Spleen (tissue), 11 donors: ENCODE data around the gene TMEM97. TPM values are rescaled to one million over a fixed set of nuclear protein-coding genes. Genes with fewer than 3 reads are reported as not detected.
"Not testable (repeated sequence)": the region's sequence is repeated elsewhere in the genome, so short reads cannot be mapped to it uniquely, and the experiment has no call there.

Experiments used
- DNase-seq: peaks from one replicate; pipeline ENCODE4 v3.0.0-alpha.2; 2020
- H3K27ac ChIP-seq, 8 donors: fragments of 200-600 bp; sonication (generic) in 7 of 8; 1 replicate in 4 of 8; 2 replicates in 4 of 8; pipeline versions ENCODE4 v1.5.0 to v1.8.0; 2016 to 2021; ENCODE audit warnings: inconsistent platforms in 4 of 8, mild to moderate bottlenecking in 4 of 8, moderate library complexity in 1 of 8
- H3K27me3 ChIP-seq, 7 donors: fragments of 200-600 bp; sonication (generic) in 6 of 7; replicated peaks in 1 of 7; 1 replicate in 4 of 7; 2 replicates in 3 of 7; pipeline versions ENCODE4 v1.5.0 to v1.8.0; 2016 to 2021; ENCODE audit warnings: inconsistent platforms in 3 of 7, mild to moderate bottlenecking in 1 of 7
- H3K36me3 ChIP-seq, 6 donors: fragments of 200-600 bp; sonication (generic) in 5 of 6; 1 replicate in 4 of 6; 2 replicates in 2 of 6; pipeline versions ENCODE4 v1.5.0 to v1.8.0; 2016 to 2021; ENCODE audit warnings: inconsistent platforms in 2 of 6
- H3K4me1 ChIP-seq, 6 donors: fragments of 200-600 bp; sonication (generic) in 5 of 6; 1 replicate in 3 of 6; 2 replicates in 3 of 6; pipeline versions ENCODE4 v1.5.0 to v1.8.0; 2016 to 2021; ENCODE audit warnings: inconsistent platforms in 3 of 6
- H3K4me3 ChIP-seq, 8 donors: fragments of 200-600 bp; sonication (generic) in 7 of 8; 1 replicate in 4 of 8; 2 replicates in 4 of 8; pipeline versions ENCODE4 v1.5.0 to v1.8.0; 2016 to 2021; ENCODE audit warnings: inconsistent platforms in 4 of 8, mild to moderate bottlenecking in 4 of 8, moderate library complexity in 2 of 8
- H3K9me3 ChIP-seq, 8 donors: fragments of 200-600 bp; sonication (generic) in 7 of 8; 1 replicate in 4 of 8; 2 replicates in 4 of 8; pipeline versions ENCODE4 v1.5.0 to v1.8.0; 2016 to 2021; ENCODE audit warnings: inconsistent platforms in 4 of 8
- POLR2A ChIP-seq, 3 donors: fragments of 450-650 bp; IDR thresholded peaks; one replicate each; pipeline ENCODE4 v1.5.1; 2017; ENCODE audit warnings: antibody characterized with exemption in 3 of 3, mild to moderate bottlenecking in 1 of 3
- POLR2AphosphoS5 ChIP-seq, 3 donors: sonication (generic); formaldehyde crosslinking; IDR thresholded peaks; one replicate each; pipeline ENCODE4 v1.5.1; 2017; ENCODE audit warnings: antibody characterized with exemption in 3 of 3
- WGBS, 5 donors: extraction: QIAGEN DNeasy Blood & Tissue Kit in 3 of 5; methylation state at CpG; one replicate each; pipeline versions ENCODE4 v1.1.5 to v1.1.7; 2013 to 2018; 5-methylcytosine and 5-hydroxymethylcytosine counted together
- intact Hi-C: fragments of 100-400 bp; cut with DNase I; formaldehyde crosslinking; loops from one replicate; pipeline ENCODE4 v1.15.0; 2023; ENCODE audit warnings: low total_unique reads
- polyA plus RNA-seq, 3 donors: library from polyadenylated mRNA; stranded (reverse); fragments of 200-250 nt; gene quantifications; one replicate each; pipeline ENCODE4 v1.2.1, GENCODE V29; 2013
- total RNA-seq, 7 donors: library from RNA; depleted of rRNA in 3 of 7; stranded (reverse); fragments of >200 nt in 3 of 7; fragmentation: NEBNext Ultra II Directional in 4 of 7; extraction: Animal tissue kit (Norgen Biotek cat#: 25700) in 4 of 7; gene quantifications; one replicate each; pipeline versions ENCODE4 v1.1.0 to v1.2.1, GENCODE V29; 2016 to 2021
- TF ChIP-seq, protein P1 (sequence below), 11 experiments: fragments of 200-600 bp in 7 of 11; fragments of 450-650 bp in 4 of 11; sonication (generic) in 4 of 11; IDR thresholded peaks in 8 of 11; conservative IDR thresholded peaks in 3 of 11; 1 replicate in 7 of 11; 2 replicates in 4 of 11; pipeline versions ENCODE4 v1.4.0 to v1.8.0; 2016 to 2021; ENCODE audit warnings: antibody characterized with exemption in 11 of 11, inconsistent platforms in 4 of 11, mild to moderate bottlenecking in 1 of 11
- donor health status: healthy with polysubstance abuse.
- donor health status: DM: no; HTN: no; CAD: no; lungs with moderate emphysema.
- donor health status: DM: no; HTN: no; CAD: no.
- donor health status: Bipolar disorder and iron deficiency.
- donor health status: healthy.
- donor health status: DM: no; HTN: no; CAD: no.
- donor health status: DM: yes; HTN: yes; CAD: no.

The TMEM97 gene
- total and polyA plus RNA-seq, 10 donors, result 1.5 to 7.3 (median 5.4) TPM

- peaks cover 11 to 47% (median 37%) of the 10 kb centered on the region in 6 donors for H3K36me3 ChIP-seq
- intact Hi-C loops, result no loop called here
- no peak for DNase-seq
- H3K9me3 ChIP-seq, result no peaks in the 10 kb centered on the region
- peak overlapping the region; percentile 14 to 98 (median 96) for H3K27ac ChIP-seq
- H3K4me1 ChIP-seq, result peaks cover 19 to 92% (median 69%) of the 10 kb centered on the region in 6 donors
- TF ChIP-seq POLR2AphosphoS5 (IDR thresholded peaks at IDR 0.05) (peak in 2 of 3 donors; percentile 65 to 76), POLR2A (IDR thresholded peaks at IDR 0.05) (no peak)
- TF ChIP-seq, protein P1, sequence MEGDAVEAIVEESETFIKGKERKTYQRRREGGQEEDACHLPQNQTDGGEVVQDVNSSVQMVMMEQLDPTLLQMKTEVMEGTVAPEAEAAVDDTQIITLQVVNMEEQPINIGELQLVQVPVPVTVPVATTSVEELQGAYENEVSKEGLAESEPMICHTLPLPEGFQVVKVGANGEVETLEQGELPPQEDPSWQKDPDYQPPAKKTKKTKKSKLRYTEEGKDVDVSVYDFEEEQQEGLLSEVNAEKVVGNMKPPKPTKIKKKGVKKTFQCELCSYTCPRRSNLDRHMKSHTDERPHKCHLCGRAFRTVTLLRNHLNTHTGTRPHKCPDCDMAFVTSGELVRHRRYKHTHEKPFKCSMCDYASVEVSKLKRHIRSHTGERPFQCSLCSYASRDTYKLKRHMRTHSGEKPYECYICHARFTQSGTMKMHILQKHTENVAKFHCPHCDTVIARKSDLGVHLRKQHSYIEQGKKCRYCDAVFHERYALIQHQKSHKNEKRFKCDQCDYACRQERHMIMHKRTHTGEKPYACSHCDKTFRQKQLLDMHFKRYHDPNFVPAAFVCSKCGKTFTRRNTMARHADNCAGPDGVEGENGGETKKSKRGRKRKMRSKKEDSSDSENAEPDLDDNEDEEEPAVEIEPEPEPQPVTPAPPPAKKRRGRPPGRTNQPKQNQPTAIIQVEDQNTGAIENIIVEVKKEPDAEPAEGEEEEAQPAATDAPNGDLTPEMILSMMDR (IDR thresholded peaks at IDR 0.05 in 8 of 11, conservative IDR thresholded peaks at IDR 0.05 in 3 of 11), result no peak
- WGBS, 5 donors, result 58 to 83% (median 73%) methylated on average over 5 of the region's 5 CpGs
- H3K4me3 ChIP-seq, result peak overlapping the region in 4 of 8 donors; percentile 2 to 93 (median 81)
- H3K27me3 ChIP-seq, result no peaks in the 10 kb centered on the region
These were observed 19.2 kb downstream of the TMEM97 start for GRCh38 chr17:28338056-28338768.

- H3K27me3 ChIP-seq, H3K9me3 ChIP-seq, DNase-seq, intact Hi-C loops: not testable (repeated sequence)
- H3K4me3 ChIP-seq, result peak overlapping the region in 1 of 8 donors; percentile 83
- 89 to 97% (median 90%) methylated on average over 7 to 8 of the region's 8 CpGs for WGBS, 5 donors
- peaks cover 13 to 92% (median 69%) of the 10 kb centered on the region in 6 donors for H3K4me1 ChIP-seq
- peaks cover 11 to 53% (median 43%) of the 10 kb centered on the region in 6 donors for H3K36me3 ChIP-seq
- peak overlapping the region in 7 of 8 donors; percentile 61 to 98 (median 96) for H3K27ac ChIP-seq
These were observed 19.8 kb downstream of the TMEM97 start for GRCh38 chr17:28338769-28339212.

DNA sequence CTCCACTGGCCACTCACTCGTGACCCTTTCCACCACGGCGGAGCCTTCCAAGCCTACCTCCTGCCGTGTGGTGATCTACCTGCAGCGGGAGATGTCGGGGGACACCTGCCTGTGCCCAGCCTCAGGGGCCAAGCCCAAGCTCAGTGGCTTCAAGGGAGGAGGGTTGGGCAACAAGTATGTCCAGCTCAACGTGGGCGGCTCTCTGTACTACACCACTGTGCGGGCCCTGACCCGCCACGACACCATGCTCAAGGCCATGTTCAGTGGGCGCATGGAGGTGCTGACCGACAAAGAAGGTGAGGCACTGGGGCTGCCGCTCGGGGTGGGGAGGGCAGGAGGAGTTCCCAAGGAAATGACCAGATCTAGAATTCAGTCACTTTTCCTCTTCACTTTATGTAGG is 20.4 kb downstream of the TMEM97 start:
- no peak for DNase-seq
- H3K9me3 ChIP-seq, result no peaks in the 10 kb centered on the region
- TF ChIP-seq, protein P1 (IDR thresholded peaks at IDR 0.05 in 8 of 11, conservative IDR thresholded peaks at IDR 0.05 in 3 of 11), result no peak
- no peak for TF ChIP-seq POLR2A (IDR thresholded peaks at IDR 0.05)
- TF ChIP-seq POLR2AphosphoS5 (IDR thresholded peaks at IDR 0.05), result peak in 1 of 3 donors; percentile 18
- intact Hi-C loops, result no loop called here
- H3K4me3 ChIP-seq, result peak overlapping the region in 1 of 8 donors; percentile 37
- H3K27me3 ChIP-seq, result no peaks in the 10 kb centered on the region
- peaks cover 9 to 92% (median 67%) of the 10 kb centered on the region in 6 donors for H3K4me1 ChIP-seq
- 83 to 93% (median 87%) methylated on average over 13 to 15 of the region's 15 CpGs for WGBS, 5 donors
- H3K36me3 ChIP-seq, result peaks cover 11 to 60% (median 49%) of the 10 kb centered on the region in 6 donors
- peak overlapping the region in 6 of 8 donors; percentile 38 to 98 (median 96) for H3K27ac ChIP-seq

DNA sequence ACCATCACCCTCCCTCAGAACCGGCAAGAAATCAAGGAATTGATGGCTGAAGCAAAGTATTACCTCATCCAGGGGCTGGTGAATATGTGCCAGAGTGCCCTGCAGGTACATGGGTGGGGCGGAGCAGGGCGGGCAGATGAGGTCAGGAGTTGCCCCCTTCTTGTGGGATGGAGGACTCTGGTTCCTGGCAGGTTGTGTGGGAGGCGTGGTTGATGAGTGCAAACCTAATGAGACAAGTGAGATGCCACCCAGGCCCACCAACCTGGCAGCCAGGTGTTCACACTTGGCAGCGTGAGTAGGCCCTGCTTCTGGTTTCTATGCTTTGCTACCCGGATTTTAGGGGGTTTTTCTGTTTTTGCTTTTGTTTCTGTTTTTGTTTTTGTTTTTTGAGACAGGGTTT is 21.4 kb downstream of the TMEM97 start:
- TF ChIP-seq POLR2A (IDR thresholded peaks at IDR 0.05) (no peak), POLR2AphosphoS5 (IDR thresholded peaks at IDR 0.05) (no peak)
- TF ChIP-seq, protein P1 (IDR thresholded peaks at IDR 0.05 in 8 of 11, conservative IDR thresholded peaks at IDR 0.05 in 3 of 11), result no peak
- Histone ChIP-seq H3K36me3 (peaks cover 11 to 69% (median 58%) of the 10 kb centered on the region in 6 donors), H3K9me3 (no peaks in the 10 kb centered on the region), H3K27me3 (no peaks in the 10 kb centered on the region), H3K4me1 (peaks cover 6 to 95% (median 68%) of the 10 kb centered on the region in 6 donors), H3K4me3 (no peak overlapping the region), H3K27ac (peak overlapping the region in 5 of 8 donors; percentile 51 to 98 (median 97))
- DNase-seq, result no peak
- WGBS, 5 donors, result 87 to 94% (median 91%) methylated on average over 6 of the region's 6 CpGs
- intact Hi-C loops, result no loop called here
